ENCODE results near the gene STAMBP.

Gene STAMBP

DNA sequence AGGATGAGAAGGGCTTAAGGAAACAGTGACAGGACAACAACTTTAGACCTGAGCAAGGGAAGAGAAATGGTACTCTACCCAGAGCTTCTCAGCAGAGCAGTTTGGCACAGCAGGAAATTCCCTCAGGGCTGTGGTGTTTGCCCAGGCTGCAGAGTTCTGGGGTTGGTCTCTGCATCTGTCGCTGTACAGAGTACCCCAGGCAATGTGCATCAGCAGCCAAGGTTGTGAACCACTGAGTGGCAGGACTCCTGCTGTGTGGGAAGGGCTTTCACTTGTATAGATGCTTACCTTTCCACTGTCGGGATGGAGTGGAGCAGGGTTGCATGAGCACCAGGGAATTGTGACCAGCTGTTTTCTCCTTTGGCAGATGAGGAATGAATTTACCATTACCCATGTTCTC, 21.2 kb downstream of the STAMBP start:
- TF ChIP-seq, protein P1, sequence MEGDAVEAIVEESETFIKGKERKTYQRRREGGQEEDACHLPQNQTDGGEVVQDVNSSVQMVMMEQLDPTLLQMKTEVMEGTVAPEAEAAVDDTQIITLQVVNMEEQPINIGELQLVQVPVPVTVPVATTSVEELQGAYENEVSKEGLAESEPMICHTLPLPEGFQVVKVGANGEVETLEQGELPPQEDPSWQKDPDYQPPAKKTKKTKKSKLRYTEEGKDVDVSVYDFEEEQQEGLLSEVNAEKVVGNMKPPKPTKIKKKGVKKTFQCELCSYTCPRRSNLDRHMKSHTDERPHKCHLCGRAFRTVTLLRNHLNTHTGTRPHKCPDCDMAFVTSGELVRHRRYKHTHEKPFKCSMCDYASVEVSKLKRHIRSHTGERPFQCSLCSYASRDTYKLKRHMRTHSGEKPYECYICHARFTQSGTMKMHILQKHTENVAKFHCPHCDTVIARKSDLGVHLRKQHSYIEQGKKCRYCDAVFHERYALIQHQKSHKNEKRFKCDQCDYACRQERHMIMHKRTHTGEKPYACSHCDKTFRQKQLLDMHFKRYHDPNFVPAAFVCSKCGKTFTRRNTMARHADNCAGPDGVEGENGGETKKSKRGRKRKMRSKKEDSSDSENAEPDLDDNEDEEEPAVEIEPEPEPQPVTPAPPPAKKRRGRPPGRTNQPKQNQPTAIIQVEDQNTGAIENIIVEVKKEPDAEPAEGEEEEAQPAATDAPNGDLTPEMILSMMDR (IDR thresholded peaks at IDR 0.05; ENCODE audit: borderline replicate concordance, insufficient read depth, low read depth, low read length): no peak
- H3K4me3 ChIP-seq (ENCODE audit: low read depth, low read length): no peak overlapping the region

DNA sequence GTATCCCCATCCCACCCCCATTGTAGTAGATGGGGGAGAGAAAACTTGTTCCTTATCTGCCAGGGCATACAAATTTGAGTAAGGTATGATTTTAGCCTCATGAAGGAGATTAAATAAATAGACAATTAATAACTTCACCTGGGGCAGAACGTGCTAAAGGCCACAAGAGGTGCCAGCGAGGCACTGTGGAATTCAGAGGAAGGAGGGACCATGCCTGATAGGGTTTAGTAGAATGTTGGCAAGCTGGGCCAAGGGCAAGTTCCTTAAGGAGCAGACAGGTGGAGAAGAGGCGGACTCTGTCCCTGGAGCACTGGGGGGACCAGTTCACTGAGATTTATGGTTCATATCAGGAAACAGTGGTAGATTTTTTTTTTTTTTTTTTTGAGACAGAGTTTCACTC, 22.5 kb downstream of the STAMBP start:
- TF ChIP-seq, protein P1 (IDR thresholded peaks at IDR 0.05; ENCODE audit: borderline replicate concordance, insufficient read depth, low read depth, low read length): peak; percentile 49; the same call in 1 of the 2 replicates
- no peak overlapping the region for H3K4me3 ChIP-seq (ENCODE audit: low read depth, low read length)

DNA sequence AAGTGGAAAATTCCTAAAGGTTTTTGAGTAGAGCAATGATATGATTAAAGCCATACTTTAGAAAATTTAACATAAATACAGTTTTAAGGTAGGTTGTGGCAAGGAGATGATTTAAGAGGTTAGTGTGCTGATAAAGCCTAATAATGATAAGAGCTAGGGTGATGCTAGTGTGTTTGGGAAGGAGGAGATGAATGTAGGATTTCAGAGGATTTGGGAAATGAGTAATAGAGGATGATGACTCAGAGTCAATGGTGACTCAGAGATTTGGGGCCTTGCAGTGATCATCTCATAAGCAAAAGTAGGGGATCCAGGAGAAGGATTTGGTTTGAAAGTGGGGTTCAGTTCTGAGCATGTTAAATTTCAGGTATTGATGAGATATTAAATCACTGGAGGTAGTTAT, 23.3 kb downstream of the STAMBP start:
- TF ChIP-seq, protein P1 (IDR thresholded peaks at IDR 0.05; ENCODE audit: borderline replicate concordance, insufficient read depth, low read depth, low read length): no peak
- no peak overlapping the region for H3K4me3 ChIP-seq (ENCODE audit: low read depth, low read length)

DNA sequence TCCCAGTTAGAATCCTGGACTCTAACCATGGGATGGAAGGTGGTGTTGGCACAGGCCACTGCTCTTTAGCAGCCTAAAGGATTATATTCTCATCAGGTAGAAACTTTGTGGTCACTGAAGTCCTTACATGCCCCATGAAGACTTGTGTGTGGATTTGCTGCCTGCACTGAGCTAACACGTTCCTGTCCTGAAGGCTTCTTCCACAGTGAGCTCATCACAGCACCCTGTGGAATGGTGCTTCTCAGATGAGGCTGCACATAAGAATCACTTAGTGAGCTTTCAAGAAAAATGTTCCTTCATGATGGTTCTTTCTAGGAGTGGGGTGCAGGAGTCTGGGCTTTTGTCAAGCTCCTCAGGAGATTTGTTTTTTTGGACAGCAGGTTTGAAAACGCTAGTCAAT, 26.8 kb downstream of the STAMBP start:
- TF ChIP-seq, protein P1 (IDR thresholded peaks at IDR 0.05; ENCODE audit: borderline replicate concordance, insufficient read depth, low read depth, low read length): no peak
- H3K4me3 ChIP-seq (ENCODE audit: low read depth, low read length): no peak overlapping the region

DNA sequence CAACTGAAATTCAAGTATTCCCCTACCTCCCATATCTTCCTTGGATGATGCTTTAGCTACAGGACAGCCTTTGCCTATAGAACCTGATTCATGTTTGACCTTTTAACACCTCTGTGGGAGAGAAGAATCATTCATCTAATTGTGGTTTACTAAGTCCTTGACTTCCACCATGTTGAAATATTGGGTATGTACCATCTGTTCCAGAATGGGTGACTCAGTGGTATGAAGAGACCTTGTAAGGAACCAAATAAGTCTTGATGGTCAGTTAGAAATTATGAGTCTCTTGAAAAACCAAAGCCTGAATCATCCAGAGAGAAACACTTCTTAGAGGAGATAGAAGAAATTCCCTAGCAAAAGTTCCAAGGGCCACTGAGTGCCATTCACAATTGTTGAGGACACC, 27.5 kb downstream of the STAMBP start:
- TF ChIP-seq, protein P1 (IDR thresholded peaks at IDR 0.05; ENCODE audit: borderline replicate concordance, insufficient read depth, low read depth, low read length): no peak
- H3K4me3 ChIP-seq (ENCODE audit: low read depth, low read length): no peak overlapping the region

DNA sequence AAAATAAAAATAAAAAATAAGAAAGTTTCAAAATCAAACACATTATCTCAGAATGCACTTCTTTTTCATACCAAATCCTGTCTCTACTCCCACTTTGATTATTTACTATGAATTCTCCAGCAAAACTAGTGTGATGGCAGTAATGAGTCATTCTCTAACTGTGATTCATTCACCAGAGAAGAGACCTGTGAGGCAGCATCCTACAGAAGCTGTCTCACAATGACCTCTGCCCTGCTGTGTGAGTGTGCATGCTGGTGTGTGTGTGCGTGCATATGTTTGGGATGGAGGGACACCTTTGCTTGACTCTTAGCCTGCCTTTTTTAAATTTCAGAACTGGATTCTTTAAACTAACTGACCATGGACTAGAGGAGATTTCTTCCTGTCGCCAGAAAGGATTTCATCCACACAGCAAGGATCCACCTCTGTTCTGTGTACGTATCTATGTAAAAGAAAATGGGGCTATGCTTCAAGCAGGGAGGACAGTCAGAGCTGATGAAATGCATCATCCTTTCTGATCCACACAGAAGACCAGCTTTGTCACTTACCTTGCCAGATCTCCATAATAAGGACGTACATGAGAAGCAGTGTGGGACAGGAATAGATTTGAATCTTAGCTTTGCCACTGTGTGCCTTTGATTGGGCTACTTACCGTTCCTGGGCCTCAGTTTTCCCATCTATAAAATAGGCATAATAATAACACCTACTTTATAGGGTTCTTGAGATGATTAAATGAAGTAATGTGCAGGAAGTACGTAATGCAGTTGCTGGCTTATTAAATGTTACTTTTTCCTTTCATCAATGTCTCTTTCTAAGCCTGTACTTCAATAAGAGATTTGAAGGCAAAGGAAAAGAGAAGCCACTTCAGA, 31.2 kb downstream of the STAMBP start:
- TF ChIP-seq, protein P1 (IDR thresholded peaks at IDR 0.05; ENCODE audit: borderline replicate concordance, insufficient read depth, low read depth, low read length): no peak
- H3K4me3 ChIP-seq (ENCODE audit: low read depth, low read length): no peak overlapping the region

DNA sequence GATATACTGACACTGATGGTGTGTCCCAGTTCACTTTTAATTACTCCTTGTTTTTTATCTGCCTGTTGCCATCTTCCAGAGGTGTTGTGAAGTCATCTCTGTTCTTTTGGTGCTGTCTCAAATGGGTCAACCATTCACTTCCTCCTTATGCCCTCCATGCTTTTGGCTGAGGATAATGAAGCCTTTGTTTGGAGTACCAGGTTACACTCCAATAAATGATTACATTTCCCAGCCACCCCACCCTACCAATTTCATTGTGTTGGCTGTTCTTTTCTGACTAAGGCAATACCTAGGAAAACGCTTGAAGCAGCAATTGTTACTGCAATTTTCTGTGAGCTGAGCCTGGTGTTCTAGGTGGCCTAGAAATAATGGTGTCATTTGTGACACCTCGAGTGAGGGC, 34.2 kb downstream of the STAMBP start:
- TF ChIP-seq, protein P1 (IDR thresholded peaks at IDR 0.05; ENCODE audit: borderline replicate concordance, insufficient read depth, low read depth, low read length): no peak
- no peak overlapping the region for H3K4me3 ChIP-seq (ENCODE audit: low read depth, low read length)

All from GM12875 (cell line).